WTC11 (cell line): ENCODE data around the gene POMGNT2.

Experiments
- CREM ChIP-seq: sonication (generic); formaldehyde crosslinking; IDR thresholded peaks from 2 replicates; pipeline ENCODE4 v1.8.1; 2022; ENCODE audit warnings: mild to moderate bottlenecking, missing genetic modification reagents, moderate library complexity
- MYBL2 ChIP-seq: sonication (generic); formaldehyde crosslinking; IDR thresholded peaks from 2 replicates; pipeline ENCODE4 v1.8.1; 2023; ENCODE audit warnings: mild to moderate bottlenecking, moderate library complexity, missing genetic modification reagents
- OVOL2 ChIP-seq: fragments of 250-450 bp; sonication (Bioruptor Pico); IDR thresholded peaks from 2 replicates; pipeline ENCODE4 v1.9.0; 2021; ENCODE audit warnings: mild to moderate bottlenecking, borderline replicate concordance
- TCF7 ChIP-seq: sonication (generic); formaldehyde crosslinking; IDR thresholded peaks from 2 replicates; pipeline ENCODE4 v1.8.0; 2022; ENCODE audit warnings: mild to moderate bottlenecking, low read depth, missing genetic modification reagents, moderate library complexity
- ZNF121 ChIP-seq: sonication (generic); formaldehyde crosslinking; IDR thresholded peaks from 2 replicates; pipeline ENCODE4 v1.8.0; 2023; ENCODE audit warnings: missing genetic modification reagents
- ZNF671 ChIP-seq: fragments of 250-450 bp; sonication (Bioruptor Pico); IDR thresholded peaks from 2 replicates; pipeline ENCODE4 v1.8.0; 2021; ENCODE audit warnings: mild to moderate bottlenecking
- TF ChIP-seq, protein P1 (sequence below): sonication (generic); formaldehyde crosslinking; IDR thresholded peaks from 2 replicates; pipeline ENCODE4 v1.8.0; 2022; ENCODE audit warnings: mild to moderate bottlenecking, missing genetic modification reagents
- TF ChIP-seq, protein P2 (sequence below): fragments of 200-600 bp; IDR thresholded peaks from 2 replicates; pipeline ENCODE4 v1.8.0; 2022; ENCODE audit warnings: antibody characterized with exemption
- TF ChIP-seq, protein P3 (sequence below): sonication (generic); formaldehyde crosslinking; IDR thresholded peaks from 2 replicates; pipeline ENCODE4 v1.8.1; 2022; ENCODE audit warnings: mild to moderate bottlenecking, moderate library complexity, missing genetic modification reagents
- TF ChIP-seq, protein P4 (sequence below): sonication (generic); formaldehyde crosslinking; IDR thresholded peaks from 2 replicates; pipeline ENCODE4 v1.8.1; 2023; ENCODE audit warnings: mild to moderate bottlenecking, missing genetic modification reagents, moderate library complexity
- TF ChIP-seq, protein P5 (sequence below): sonication (generic); formaldehyde crosslinking; IDR thresholded peaks from 2 replicates; pipeline ENCODE4 v1.8.0; 2022; ENCODE audit warnings: mild to moderate bottlenecking, missing genetic modification reagents

DNA sequence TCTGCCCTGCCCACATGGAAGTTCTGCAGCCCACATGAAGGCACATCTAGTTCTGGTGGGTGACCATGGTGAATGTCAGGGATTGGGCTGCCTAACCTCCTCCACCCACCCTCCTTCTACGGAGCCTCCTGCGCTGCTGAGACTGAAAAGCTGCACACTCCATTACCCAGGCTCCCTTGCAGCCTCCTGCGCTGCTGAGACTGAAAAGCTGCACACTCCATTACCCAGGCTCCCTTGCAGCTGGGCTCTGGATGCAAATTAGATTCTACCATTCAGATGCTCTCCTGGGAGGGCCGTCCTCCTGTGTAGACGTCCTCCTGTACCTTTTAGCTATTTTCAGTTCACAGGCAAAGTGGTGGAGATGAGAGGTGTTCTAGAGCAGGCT, 32.1 kb downstream of the POMGNT2 start:
- TF ChIP-seq, protein P1, sequence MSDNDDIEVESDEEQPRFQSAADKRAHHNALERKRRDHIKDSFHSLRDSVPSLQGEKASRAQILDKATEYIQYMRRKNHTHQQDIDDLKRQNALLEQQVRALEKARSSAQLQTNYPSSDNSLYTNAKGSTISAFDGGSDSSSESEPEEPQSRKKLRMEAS (CRISPR knock-in tag), result no peak
- no peak for TF ChIP-seq TCF7
- TF ChIP-seq, protein P2, sequence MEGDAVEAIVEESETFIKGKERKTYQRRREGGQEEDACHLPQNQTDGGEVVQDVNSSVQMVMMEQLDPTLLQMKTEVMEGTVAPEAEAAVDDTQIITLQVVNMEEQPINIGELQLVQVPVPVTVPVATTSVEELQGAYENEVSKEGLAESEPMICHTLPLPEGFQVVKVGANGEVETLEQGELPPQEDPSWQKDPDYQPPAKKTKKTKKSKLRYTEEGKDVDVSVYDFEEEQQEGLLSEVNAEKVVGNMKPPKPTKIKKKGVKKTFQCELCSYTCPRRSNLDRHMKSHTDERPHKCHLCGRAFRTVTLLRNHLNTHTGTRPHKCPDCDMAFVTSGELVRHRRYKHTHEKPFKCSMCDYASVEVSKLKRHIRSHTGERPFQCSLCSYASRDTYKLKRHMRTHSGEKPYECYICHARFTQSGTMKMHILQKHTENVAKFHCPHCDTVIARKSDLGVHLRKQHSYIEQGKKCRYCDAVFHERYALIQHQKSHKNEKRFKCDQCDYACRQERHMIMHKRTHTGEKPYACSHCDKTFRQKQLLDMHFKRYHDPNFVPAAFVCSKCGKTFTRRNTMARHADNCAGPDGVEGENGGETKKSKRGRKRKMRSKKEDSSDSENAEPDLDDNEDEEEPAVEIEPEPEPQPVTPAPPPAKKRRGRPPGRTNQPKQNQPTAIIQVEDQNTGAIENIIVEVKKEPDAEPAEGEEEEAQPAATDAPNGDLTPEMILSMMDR, result no peak
- TF ChIP-seq MYBL2 (CRISPR knock-in tag), result no peak
- TF ChIP-seq ZNF121, result no peak
- no peak for TF ChIP-seq CREM
- TF ChIP-seq, protein P3, sequence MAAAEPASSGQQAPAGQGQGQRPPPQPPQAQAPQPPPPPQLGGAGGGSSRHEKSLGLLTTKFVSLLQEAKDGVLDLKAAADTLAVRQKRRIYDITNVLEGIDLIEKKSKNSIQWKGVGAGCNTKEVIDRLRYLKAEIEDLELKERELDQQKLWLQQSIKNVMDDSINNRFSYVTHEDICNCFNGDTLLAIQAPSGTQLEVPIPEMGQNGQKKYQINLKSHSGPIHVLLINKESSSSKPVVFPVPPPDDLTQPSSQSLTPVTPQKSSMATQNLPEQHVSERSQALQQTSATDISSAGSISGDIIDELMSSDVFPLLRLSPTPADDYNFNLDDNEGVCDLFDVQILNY (CRISPR knock-in tag), result no peak
- no peak for TF ChIP-seq OVOL2
- TF ChIP-seq, protein P4, sequence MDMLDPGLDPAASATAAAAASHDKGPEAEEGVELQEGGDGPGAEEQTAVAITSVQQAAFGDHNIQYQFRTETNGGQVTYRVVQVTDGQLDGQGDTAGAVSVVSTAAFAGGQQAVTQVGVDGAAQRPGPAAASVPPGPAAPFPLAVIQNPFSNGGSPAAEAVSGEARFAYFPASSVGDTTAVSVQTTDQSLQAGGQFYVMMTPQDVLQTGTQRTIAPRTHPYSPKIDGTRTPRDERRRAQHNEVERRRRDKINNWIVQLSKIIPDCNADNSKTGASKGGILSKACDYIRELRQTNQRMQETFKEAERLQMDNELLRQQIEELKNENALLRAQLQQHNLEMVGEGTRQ (CRISPR knock-in tag), result no peak
- TF ChIP-seq, protein P5, sequence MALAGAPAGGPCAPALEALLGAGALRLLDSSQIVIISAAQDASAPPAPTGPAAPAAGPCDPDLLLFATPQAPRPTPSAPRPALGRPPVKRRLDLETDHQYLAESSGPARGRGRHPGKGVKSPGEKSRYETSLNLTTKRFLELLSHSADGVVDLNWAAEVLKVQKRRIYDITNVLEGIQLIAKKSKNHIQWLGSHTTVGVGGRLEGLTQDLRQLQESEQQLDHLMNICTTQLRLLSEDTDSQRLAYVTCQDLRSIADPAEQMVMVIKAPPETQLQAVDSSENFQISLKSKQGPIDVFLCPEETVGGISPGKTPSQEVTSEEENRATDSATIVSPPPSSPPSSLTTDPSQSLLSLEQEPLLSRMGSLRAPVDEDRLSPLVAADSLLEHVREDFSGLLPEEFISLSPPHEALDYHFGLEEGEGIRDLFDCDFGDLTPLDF (CRISPR knock-in tag), result no peak
- TF ChIP-seq ZNF671 (CRISPR knock-in tag), result no peak
